ENCODE results near the gene OR2V2.

Gene OR2V2

GRCh38 chr5:181163487-181164075 lies 16.2 kb downstream of the OR2V2 start:
- Histone ChIP-seq H3K9me2 (replicated peaks; ENCODE audit: low read depth, low read length) (no peaks in the 10 kb centered on the region), H2AFZ (ENCODE audit: low read length) (no peak overlapping the region), H3K4me3 (ENCODE audit: low read length, poor library complexity, severe bottlenecking) (no peak overlapping the region), H3K9ac (ENCODE audit: low read depth, low read length, poor library complexity, severe bottlenecking) (no peak overlapping the region), H3K9me3 (ENCODE audit: insufficient read depth, low read depth, low read length) (no peaks in the 10 kb centered on the region), H3K4me2 (ENCODE audit: low read depth, low read length, poor library complexity, severe bottlenecking) (no peak overlapping the region), H3K36me3 (ENCODE audit: insufficient read depth, low read length) (no peaks in the 10 kb centered on the region), H3K4me1 (ENCODE audit: insufficient read depth, low read length, poor library complexity, severe bottlenecking) (peaks cover 4% of the 10 kb centered on the region), H3F3A (ENCODE audit: low read depth) (no peaks in the 10 kb centered on the region), H3K79me2 (ENCODE audit: insufficient read depth, low read length) (no peaks in the 10 kb centered on the region), H4K20me1 (ENCODE audit: insufficient read depth, low read length, poor library complexity, severe bottlenecking) (no peaks in the 10 kb centered on the region), H3K27me3 (ENCODE audit: insufficient read depth, low read length, poor library complexity, severe bottlenecking) (no peaks in the 10 kb centered on the region)
- TF ChIP-seq, protein P1, sequence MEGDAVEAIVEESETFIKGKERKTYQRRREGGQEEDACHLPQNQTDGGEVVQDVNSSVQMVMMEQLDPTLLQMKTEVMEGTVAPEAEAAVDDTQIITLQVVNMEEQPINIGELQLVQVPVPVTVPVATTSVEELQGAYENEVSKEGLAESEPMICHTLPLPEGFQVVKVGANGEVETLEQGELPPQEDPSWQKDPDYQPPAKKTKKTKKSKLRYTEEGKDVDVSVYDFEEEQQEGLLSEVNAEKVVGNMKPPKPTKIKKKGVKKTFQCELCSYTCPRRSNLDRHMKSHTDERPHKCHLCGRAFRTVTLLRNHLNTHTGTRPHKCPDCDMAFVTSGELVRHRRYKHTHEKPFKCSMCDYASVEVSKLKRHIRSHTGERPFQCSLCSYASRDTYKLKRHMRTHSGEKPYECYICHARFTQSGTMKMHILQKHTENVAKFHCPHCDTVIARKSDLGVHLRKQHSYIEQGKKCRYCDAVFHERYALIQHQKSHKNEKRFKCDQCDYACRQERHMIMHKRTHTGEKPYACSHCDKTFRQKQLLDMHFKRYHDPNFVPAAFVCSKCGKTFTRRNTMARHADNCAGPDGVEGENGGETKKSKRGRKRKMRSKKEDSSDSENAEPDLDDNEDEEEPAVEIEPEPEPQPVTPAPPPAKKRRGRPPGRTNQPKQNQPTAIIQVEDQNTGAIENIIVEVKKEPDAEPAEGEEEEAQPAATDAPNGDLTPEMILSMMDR (conservative IDR thresholded peaks at IDR 0.05; ENCODE audit: low read length) = no peak
- TF ChIP-seq EZH2phosphoT487 (IDR thresholded peaks at IDR 0.05; ENCODE audit: borderline replicate concordance) = no peak

DNA sequence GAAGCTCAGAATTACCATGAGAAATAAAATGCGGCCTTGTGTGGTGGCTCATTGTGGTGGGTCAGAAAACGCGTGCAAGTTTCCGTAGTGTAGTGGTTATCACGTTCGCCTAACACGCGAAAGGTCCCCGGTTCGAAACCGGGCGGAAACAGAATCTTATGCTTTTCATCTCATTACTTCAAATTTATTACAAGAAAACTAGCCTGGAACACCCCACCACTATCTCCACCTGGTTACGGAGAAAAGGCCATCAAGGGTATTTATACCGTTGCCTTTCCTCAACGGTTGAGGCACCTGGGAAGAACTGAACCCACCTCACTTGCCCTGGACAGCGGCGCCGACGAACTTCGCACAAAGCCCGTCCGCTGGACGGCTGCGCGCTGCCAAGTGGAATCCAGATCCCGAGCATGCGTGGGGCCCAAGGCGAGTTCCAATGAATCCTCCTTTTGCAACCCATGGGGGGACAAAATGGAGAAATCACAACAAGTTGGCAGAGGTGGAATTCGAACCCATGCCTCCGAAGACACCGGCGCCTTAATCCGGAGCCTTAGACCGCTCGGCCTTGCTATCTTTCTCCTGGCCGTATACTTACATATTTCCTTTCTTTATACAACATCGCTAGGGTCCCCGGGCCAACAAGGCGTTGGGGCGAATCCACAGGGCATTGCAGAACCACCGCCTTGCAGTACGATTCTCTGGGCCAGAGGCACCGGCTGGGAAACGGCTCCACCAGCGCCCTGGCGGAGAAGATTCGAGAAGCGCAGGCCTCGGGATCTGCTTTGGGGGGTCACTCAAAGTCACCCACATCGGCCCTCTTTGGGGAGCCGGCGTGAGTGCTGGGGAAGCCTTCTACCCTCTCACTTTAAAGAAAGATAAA lies 16.9 kb downstream of the OR2V2 start:
- H3K4me1 ChIP-seq (ENCODE audit: insufficient read depth, low read length, poor library complexity, severe bottlenecking) = peaks cover 4% of the 10 kb centered on the region
- H3K4me3 ChIP-seq (ENCODE audit: low read length, poor library complexity, severe bottlenecking) = no peak overlapping the region
- no peaks in the 10 kb centered on the region for H3K27me3 ChIP-seq (ENCODE audit: insufficient read depth, low read length, poor library complexity, severe bottlenecking)
- H3K4me2 ChIP-seq (ENCODE audit: low read depth, low read length, poor library complexity, severe bottlenecking) = no peak overlapping the region
- H3K36me3 ChIP-seq (ENCODE audit: insufficient read depth, low read length) = no peaks in the 10 kb centered on the region
- TF ChIP-seq, protein P1 (conservative IDR thresholded peaks at IDR 0.05; ENCODE audit: low read length) = no peak
- TF ChIP-seq EZH2phosphoT487 (IDR thresholded peaks at IDR 0.05; ENCODE audit: borderline replicate concordance) = no peak
- H3K79me2 ChIP-seq (ENCODE audit: insufficient read depth, low read length) = no peaks in the 10 kb centered on the region
- H2AFZ ChIP-seq (ENCODE audit: low read length) = no peak overlapping the region
- no peaks in the 10 kb centered on the region for H3K9me2 ChIP-seq (replicated peaks; ENCODE audit: low read depth, low read length)
- H4K20me1 ChIP-seq (ENCODE audit: insufficient read depth, low read length, poor library complexity, severe bottlenecking) = no peaks in the 10 kb centered on the region
- no peaks in the 10 kb centered on the region for H3F3A ChIP-seq (ENCODE audit: low read depth)
- H3K9me3 ChIP-seq (ENCODE audit: insufficient read depth, low read depth, low read length) = no peaks in the 10 kb centered on the region
- no peak overlapping the region for H3K9ac ChIP-seq (ENCODE audit: low read depth, low read length, poor library complexity, severe bottlenecking)

DNA sequence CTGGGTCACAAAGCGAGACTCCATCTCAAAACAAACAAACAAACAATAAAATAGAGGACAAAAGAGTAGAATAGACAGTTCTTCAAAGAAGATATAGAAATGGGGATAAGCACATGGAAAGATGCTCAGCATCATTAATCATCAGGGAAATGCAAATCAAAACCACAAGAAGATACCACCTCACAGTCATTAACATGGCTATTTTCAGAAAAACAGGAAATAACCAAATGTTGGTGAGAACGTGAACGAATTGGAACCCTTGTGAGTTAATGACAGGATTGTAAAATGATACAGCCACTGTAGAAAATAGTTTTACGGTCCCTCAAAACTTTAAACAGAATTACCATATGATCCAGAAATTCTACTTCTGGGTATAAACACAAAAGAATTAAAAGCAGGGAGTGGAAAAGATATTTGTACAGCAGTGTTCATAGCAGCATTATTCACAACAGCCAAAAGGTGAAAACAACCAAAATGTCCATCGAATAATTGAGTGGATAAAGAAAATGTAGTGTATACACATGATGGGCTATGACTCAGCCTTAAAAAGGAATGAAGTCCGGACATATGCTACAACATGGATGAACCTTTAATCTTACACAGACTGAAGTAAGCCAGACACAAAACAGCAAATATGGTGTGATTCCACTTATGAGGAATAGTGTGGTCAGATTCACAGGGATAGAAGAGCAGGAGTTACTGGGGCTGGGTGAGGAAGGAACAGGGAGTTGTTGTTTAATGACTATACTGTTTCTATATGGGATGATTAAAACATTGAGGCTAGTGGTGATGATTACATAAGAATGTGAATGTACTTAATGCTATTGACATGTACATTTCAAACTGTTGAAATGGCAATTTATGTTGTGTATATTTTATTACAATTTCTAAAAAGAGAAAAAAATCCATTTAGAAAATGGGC lies 19.7 kb downstream of the OR2V2 start:
- Histone ChIP-seq H3K79me2 (ENCODE audit: insufficient read depth, low read length) (no peaks in the 10 kb centered on the region), H3K9me3 (ENCODE audit: insufficient read depth, low read depth, low read length) (no peaks in the 10 kb centered on the region), H3K9me2 (replicated peaks; ENCODE audit: low read depth, low read length) (no peaks in the 10 kb centered on the region), H3K9ac (ENCODE audit: low read depth, low read length, poor library complexity, severe bottlenecking) (no peak overlapping the region), H4K20me1 (ENCODE audit: insufficient read depth, low read length, poor library complexity, severe bottlenecking) (no peaks in the 10 kb centered on the region), H3F3A (ENCODE audit: low read depth) (no peaks in the 10 kb centered on the region), H3K4me3 (ENCODE audit: low read length, poor library complexity, severe bottlenecking) (peak overlapping the region; percentile 55), H3K36me3 (ENCODE audit: insufficient read depth, low read length) (no peaks in the 10 kb centered on the region), H3K4me2 (ENCODE audit: low read depth, low read length, poor library complexity, severe bottlenecking) (peak overlapping the region; percentile 65), H3K27me3 (ENCODE audit: insufficient read depth, low read length, poor library complexity, severe bottlenecking) (no peaks in the 10 kb centered on the region), H3K4me1 (ENCODE audit: insufficient read depth, low read length, poor library complexity, severe bottlenecking) (peaks cover 4% of the 10 kb centered on the region), H2AFZ (ENCODE audit: low read length) (peak overlapping the region; percentile 81; the same call in 1 of the 2 replicates)
- TF ChIP-seq, protein P1 (conservative IDR thresholded peaks at IDR 0.05; ENCODE audit: low read length) = no peak
- no peak for TF ChIP-seq EZH2phosphoT487 (IDR thresholded peaks at IDR 0.05; ENCODE audit: borderline replicate concordance)

Measured in Loucy (cell line).